Measurements from ENCODE around the gene UTP15.

- TF ChIP-seq CTCF (conservative IDR thresholded peaks at IDR 0.05 in 1 of 2, IDR thresholded peaks at IDR 0.05 in 1 of 2; ENCODE audit: low read depth in 1 of 2, low read length in 2 of 2) (peak; percentile 33 to 60), EZH2 (IDR thresholded peaks at IDR 0.05; ENCODE audit: low read length, missing control alignments) (no peak)
Measured at GRCh38 chr5:73596705-73597328, 31.3 kb downstream of the UTP15 start.
